ENCODE data around the gene MLEC.

- TF ChIP-seq POLR2A (IDR thresholded peaks at IDR 0.05) (no peak), CTCF (IDR thresholded peaks at IDR 0.05) (no peak)
Measured at GRCh38 chr12:120719496-120720233, 32.7 kb downstream of the MLEC start.
